HTERT RPE-1 (cell line): ENCODE results near the gene RPL38.

Experiments used
- in situ Hi-C: fragments of 300-500 bp; cut with MboI; formaldehyde crosslinking; loops from 4 replicates; pipeline ENCODE4 v1.14.3; 2020; ENCODE audit warnings: low sequenced_read_pairs

RPL38 gene

DNA sequence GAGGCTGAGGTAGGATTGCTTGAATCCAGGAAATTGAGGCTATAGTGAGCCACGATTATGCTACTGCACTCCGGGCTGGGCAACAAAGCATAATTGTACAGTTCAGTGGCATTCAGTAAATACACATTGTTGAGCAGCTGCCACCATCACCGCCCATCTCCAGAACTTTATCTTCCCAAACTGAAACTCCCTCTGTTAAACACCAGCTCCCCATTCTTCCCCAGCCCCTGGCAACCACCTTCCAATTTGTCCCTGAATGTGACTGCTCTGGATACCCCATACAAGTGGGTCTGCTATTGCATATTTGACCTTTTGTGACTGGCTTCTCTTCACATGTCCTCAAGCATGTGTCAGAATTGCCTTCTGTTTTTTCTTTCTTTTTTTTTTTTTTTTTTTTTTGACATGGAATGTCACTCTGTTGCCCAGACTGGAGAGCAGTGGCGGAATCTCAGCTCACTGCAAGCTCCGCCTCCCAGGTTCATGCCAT, 2.9 kb downstream of the RPL38 start:
- in situ Hi-C loops, result no loop called here

DNA sequence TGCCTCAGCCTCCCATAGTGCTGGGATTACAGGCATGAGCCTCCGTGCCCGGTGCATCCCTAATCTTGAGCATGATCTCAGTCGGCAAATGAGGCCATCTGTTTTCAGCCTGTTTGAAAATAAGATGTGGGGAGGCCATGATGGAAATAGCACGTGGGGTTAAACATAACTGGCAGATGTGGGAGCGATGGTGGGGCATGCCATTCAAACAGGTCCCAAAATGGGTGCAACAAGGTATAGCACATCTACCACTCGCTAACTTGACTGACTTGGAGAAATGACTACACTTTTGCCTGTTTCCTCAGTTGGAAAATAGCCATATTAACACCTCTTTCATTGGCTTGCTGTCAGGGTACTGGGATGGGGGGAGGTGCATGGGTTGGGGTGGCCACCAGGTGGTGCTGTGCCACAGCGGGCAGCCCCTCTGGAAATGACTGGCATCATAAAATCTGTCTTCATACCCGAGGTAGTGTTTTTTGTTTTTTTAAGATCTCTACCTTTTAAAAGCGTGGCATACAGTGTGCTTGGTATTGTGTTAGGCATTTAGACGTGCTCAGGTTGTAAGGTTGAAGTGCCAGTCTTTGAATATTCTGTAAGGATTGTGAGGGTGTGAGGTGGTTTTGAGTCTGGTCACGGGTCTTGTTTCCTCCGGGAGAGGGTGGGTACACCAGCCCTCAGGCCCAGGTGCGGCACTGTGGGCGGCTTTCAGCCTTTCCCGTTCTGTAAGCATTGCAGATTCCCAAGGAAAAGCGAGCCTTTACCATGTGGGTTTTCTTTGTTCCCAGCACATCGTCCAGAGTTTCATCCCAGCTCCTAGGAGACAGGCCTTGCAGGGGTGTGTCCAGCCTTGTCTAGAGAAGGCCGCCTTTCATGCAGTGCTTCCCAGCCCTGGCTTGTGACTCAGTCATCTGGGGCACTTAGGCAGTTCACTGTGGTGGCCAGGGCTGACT, 7.0 kb downstream of the RPL38 start:
- in situ Hi-C loops, result no loop called here

DNA sequence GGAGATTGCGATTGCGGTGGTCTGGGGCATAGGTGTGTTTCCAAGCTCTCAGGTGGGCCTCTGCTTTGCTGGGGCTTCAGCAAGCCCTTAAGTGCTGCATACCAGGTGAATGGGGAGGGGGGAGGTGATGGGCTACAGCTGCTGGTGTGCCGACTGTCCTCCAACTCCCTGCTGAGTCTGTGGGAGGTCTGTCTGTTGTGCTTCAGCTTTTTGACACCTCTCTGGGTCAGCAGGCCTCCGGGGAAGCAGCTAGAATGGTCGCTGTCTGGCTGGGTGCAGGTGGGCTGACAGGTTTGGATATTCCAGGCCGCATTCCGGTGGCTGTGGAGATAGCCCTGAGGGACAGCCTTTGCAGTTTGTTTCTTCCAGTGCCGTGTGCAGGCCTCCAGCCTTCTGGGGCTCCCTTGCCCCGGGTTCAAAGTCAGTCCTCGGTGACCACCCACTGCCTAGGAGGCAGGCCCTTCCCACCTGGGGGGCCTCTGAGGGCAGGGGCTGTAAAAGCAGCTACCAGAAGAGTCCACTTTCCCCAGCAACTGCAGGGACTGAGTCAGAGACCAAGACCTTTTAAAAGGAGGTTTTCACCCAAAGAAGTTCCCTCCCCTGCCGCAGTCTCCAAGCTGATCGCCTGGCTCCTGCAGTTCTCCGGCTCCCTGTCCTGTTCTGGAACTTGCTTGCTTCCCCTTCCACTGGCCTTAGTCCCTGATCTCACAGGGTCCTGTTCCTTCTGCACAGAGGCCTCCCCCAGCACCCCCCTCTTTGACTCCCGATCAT, 7.8 kb downstream of the RPL38 start:
- in situ Hi-C loops, result no loop called here

DNA sequence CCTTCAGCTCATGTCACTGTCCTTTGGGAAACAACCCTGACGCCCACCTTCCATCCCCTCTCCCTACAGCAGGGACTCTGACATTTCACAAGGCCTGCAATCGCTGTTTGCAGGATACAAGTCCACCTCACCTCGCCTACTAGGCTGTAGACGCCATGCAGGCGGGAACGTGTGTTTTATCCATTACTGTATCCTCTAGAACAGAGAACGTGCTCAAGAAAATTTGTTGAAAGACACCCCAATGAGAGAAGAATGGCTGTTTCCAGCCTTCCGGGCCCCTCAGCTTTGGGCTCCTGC, 8.4 kb downstream of the RPL38 start:
- in situ Hi-C loops, result no loop called here

DNA sequence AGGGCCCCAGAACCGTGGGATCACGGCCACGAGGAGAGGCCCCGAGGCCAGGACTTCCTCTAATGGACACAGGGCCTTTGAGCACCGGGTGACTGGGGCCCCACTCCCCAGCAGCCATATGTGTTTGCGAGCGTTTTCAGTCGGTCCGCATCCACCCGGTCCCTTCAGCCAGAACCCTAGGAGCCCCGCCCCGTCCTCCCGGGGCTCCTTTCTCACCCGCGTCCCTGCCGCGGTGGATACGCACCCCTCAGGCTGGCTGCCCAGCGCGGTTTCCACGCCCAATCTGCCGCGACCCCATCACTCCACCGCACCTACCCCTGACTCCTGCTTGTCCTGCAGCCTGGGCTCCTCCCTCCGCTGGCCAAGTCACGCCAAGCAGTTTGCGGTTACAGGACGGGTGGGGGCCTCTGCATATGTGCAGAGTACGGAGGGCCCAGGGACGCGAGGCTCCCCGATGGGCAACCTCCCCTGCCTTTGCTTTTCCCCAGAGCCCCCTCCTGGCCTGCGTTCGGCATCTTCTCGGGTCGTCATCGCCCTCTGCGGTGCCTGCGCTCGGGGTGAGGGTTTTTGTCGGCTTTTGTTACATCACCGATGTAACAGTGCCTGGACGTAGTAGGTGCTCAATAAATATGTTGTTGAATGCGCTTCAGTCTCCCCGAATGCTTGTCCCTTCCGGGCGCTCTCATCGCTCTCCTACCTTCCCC, 8.9 kb downstream of the RPL38 start:
- in situ Hi-C loops, result no loop called here

DNA sequence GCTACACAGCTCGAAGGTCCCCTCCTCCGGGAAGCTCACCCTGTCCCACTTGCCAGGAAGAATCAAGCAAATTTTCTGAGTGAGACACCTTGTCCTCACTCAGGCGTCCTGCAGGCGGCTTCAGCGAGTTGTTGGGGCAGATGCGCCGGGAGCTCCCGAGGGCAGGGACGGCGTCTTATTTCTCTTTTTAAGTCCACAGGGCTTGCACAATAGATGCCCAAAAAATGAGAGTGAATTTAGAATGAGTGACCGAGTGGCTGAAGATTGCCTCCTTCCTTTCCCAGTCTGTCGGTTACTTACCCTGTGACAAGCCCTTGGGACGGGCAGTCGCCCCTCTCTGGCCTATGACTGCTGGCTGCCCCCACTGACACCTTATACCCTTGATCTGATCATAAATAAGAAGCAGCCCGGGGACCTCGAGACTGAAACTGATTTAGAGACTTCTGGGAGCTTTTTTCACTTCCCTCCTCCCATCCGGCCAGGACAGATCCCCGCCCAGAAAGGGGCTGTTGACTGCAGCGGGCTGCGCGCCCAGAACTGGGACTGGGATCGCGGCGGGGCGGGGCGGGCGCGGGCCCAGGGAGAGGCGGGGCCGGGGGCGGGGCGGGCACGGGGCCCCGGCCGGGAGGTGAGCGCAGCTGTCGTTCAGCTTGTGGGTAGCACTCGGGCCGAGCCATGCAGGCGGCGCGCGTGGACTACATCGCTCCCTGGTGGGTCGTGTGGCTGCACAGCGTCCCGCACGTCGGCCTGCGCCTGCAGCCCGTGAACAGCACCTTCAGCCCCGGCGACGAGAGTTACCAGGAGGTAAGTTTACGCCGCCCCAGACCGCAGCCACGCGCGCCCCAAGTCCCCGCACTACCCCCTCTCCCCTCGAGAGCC, 9.7 kb downstream of the RPL38 start, which contains the start of gene TTYH2:
Gene TTYH2, plus strand, starts transcription at position 659 of the 879 bp plus-strand sequence. Its CDS starts 17 bp downstream, at position 676.
- in situ Hi-C loops, result no loop called here

DNA sequence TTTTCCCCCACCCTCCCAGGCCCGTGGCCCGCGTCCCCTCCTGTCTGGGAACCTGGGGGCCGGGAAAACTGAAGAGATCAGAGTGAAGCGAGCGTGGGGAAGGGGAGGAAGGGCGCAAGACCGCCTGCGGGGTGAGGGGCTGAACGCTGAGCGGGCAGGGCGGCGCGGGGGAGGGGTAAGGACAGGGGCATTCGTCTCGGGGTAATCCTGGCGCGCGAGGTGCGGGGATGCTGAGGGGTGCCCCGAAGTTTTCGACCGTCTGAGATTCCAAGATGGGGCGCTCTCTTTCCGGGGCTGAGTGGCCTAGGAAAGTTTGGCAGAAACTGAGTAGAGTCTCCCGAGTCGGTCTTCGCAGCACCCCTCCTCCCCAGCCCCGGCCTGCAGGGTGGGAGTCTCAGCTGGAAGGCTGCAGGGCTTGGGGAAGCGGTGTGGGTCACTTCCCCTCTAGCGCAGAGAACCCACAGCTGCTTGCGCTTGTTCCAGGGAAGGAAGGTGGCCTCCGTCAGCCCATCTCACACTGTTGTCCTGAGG, 10.4 kb downstream of the RPL38 start:
- in situ Hi-C loops, result no loop called here

DNA sequence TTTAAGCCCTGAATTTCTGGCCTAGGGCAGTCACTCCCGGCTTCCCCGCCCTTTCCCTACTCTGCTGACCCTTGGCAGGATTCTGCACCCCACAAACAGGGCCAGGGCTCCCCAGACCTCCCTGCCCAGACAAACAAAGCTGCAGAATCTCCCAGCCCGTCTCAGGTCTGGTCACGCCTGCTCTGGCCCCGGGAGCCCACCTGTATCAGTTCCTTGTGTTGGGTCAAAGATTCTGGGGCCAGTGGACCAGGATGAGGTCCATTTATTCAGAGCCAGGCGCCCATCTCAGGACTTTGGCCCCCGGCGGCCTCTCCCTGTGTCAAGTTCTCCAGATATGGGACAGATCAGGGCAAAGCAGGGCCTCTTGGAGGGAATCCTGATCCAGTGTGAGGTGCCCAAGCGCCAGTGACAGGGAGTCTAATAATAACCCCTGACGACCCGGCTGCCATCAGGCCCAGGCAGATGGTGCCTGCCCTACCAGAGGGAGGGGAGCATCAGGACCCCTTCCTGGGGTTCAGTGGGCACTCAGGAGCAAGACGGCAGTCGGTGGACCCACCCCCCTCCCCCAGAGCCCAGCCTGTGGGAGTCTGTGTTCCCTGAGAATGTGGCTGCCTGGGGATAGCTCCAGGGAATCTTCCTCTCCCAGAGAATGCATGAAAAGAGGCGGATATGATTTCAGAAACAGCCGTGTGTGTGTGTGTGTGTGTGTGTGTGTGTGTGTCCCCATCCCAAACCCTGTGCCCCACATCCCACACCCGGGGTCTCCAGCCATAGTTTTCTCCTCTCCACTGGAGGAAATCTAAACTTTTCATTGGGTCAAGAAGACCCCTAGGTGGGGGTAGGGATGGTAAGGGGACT, 11.2 kb downstream of the RPL38 start:
- in situ Hi-C loops, result no loop called here

DNA sequence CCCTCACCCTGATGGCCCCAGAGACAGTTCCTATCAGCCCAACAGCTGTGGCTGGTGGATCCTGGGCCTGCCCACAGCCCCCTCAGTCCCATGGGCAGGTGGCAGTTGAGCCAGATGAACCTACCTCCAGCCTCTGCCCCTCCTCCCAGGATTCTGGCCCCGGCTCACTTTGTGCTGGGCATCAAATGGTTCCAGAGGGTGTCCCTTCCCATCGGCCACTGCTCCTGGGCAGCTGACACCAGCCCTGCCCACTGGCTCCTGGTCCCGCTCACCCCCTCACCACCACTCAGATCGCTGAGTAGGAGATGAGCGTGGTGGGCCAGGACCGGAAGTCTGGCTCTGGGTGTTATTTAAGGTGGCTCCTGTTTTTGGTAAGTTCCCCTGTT, 11.9 kb downstream of the RPL38 start:
- in situ Hi-C loops, result no loop called here

DNA sequence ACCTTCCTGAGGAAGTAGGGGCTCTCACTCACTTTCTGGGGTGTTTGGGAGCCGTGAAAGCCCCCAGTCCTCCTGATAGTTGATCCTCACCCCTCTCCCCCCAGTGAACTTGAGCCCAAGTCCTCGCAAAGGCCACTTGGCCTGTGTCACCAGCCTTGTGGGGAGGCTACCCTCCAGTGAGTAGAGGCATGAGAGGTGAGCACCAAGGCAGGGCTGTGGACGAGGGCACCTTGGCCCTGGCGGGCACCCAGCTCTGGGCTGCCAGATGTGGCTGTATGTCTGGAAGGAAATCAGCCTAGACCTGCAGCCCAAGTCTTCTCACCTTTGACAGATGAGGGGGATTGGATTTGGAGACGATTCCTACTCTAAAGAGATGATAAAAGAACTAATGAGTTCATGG, 13.0 kb downstream of the RPL38 start:
- in situ Hi-C loops, result no loop called here

DNA sequence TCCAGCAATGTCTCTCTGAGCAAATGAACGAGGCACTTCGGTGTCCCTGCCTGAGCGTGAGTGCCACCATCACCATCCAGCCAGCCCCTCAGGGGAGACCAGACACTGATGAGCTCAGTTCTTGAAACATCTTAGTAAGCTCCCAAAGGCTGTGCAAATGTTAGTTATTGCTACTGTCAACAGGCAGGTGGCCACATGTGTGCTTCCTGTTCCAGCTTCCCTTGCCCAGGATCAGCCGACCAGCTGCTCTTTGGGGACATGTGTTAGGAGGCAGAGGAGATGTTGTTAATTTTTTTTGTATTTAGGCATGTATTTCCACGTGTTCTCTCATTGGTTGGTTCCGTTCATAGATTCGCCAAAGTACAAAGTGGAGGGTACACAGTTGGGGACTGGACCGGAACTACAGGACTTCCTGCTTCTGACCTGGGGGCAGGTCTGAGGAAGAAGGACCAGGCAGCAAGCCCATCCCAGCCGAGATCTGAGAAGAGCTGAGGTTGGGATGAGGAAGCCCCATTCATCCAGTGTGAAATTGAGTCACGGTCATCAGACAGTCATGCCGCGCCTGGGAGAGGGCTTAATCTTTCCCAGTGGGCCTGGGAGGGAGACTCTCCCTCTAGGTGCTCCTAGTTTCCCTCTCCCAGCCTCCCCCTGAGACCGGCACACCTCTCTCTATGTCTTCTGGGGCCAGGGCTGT, 13.7 kb downstream of the RPL38 start:
- in situ Hi-C loops, result no loop called here

DNA sequence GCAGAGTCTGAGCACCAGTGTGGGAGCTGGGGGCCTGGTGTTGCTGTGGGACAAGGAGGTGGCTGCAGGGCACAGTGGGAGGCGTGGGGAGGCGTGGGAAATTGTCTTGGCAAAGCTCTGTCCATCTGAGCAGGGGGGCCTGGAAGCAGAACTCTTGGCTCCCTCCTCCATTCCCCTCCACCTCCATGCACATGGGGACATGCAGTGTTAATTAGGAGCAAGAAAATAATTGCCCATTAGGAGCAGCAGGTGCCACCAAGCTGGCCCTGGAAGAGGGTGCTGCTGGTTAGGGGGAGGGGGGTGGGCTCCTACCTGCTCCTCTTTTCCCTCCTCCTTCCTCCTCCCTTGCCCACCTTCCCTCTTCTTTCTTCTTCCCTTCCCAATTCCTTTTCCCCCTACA, 14.4 kb downstream of the RPL38 start:
- in situ Hi-C loops, result no loop called here

DNA sequence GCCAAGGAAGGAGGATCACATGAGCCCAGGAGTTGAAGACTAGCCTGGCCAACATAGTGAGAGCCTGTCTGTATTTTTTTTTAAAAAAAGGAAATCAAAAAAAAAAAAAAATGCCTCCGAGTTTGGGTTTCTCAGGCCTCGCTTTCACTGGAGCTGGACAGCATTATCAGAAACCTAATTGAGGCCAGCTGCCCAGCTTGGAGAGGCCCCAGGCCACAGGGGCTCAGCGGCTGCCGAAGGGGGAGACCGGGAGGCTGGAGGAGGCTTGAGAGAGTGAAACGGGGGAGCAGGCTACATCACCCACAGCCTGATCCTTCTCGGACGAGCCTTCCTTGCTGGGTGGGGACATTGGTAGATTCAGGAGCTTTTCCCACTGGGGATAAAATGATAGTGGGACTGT, 15.0 kb downstream of the RPL38 start:
- in situ Hi-C loops, result no loop called here

DNA sequence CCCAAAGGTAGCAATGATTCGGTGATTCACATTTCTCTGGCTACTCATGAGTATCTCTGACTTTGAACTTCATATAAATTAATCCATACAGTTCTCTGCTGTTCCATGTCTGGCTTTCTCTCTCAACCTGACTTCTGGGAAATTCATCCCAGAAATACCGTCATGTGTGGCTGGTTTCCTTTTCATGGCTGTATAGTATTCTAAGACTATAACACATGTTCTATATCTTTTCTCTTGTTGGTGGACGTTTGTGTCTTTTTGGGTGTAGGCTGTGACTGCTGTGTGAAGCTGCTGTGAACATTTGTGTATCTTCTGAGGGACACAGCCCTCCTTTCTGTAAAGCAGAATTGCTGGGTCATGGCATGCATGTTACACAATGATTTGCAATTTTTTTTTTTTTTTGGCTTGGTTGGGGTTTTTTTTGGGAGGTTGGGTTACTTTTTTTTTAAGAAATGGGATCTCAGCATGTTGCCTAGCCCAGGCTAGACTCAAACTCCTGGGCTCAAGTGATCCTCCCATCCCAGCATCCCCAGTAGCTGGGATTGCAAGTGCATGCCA, 16.2 kb downstream of the RPL38 start:
- in situ Hi-C loops, result no loop called here

DNA sequence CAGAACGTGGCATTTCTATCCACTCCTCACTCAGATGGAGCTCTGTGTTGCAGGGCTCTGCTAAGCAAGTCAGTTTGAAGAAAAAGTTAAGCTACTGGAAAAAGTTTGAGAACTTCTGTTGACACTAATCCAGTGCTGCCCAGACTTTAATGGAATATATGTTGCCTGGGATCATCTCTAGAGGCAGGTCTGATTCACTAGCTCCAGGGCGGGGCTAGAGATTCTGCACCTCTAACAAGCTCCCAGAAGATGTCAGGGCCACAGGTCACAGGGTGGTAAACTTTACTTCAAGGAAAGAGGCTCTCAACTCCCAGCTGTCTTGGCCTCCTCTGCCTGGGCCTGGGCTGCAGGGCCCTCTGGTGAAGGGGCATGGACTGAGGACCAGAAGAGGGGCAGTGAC, 16.7 kb downstream of the RPL38 start:
- in situ Hi-C loops, result no loop called here

DNA sequence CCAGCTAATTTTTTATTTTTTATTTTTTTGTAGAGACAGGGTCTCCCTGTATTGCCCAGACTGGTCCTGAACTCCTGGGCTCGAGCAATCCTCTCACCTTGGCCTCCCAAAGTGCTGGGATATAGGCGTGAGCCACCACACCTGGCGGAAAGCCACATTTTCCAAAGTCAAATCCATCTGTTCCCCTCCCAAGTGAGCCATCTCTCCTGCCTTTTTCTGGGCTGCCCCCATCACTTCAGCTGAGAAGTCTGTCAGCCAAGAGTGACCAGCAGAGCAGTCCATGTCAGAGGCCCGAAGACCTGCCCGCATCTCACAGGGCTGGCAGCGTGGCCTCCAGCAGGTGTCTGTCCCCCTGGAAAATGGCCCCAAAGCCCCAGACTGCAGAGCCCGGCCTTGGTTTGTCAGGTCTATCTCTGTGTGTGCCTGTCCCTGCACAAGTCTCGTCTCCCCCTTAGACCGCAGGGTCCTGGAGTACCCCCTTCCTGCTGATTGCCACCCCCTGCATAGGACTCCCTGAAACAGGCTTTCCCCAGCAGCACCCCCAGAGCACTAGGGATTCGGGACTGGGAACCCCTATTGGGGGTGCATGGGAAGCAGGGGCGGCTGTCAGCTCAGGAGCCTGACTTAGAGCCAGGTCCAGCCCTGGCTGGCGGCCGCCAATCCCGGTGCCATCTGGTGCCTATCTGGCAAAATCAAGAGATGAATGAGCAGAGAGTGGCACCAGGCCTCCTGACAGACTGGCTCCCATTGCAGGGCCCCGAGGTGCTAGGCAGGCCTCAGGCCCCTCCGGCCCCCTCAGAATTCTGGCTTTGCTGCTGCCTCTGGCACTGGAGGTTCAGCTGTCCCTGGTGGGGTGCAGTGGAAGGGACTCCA, 17.7 kb downstream of the RPL38 start:
- in situ Hi-C loops, result no loop called here

DNA sequence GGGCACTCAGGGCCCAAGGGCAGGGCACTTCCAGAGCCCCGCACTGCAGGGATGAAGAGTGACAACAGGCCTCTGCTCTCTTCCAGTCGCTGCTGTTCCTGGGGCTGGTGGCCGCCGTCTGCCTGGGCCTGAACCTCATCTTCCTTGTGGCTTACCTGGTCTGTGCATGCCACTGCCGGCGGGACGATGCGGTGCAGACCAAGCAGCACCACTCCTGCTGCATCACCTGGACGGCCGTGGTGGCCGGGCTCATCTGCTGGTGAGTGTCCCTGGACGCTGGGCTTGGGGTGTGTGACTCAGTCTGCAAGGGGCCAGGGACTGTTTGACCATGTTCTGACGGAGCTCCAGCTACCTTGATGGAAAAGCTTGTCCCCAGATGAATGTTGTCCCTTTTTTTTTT, 18.9 kb downstream of the RPL38 start:
- in situ Hi-C loops, result no loop called here
